OCI-LY1 (cell line): ENCODE measurements around the gene ANKRD52.

Experiments used
- H2AFZ ChIP-seq: fragments of 200-600 bp; sonication (generic), shearing (Covaris generic); 2 replicates; pipeline ENCODE4 v1.6.0; 2014; ENCODE audit warnings: antibody characterized with exemption, mild to moderate bottlenecking, low read length
- H3F3A ChIP-seq: fragments of 200-600 bp; sonication (generic), shearing (Covaris generic); 2 replicates; pipeline ENCODE4 v1.6.0; 2014; ENCODE audit warnings: mild to moderate bottlenecking, antibody characterized with exemption, low read length, moderate library complexity; ENCODE audit not compliant: insufficient read depth
- H3K27ac ChIP-seq: fragments of 200-600 bp; sonication (generic); 2 replicates; pipeline ENCODE4 v1.5.1; 2014; ENCODE audit warnings: low read length, mixed run types, mild to moderate bottlenecking, low read depth; ENCODE audit not compliant: poor library complexity, severe bottlenecking
- H3K27me3 ChIP-seq: fragments of 200-600 bp; sonication (generic); 2 replicates; pipeline ENCODE4 v1.6.0; 2014; ENCODE audit warnings: antibody characterized with exemption, mild to moderate bottlenecking, low read length, moderate library complexity; ENCODE audit not compliant: insufficient read depth
- H3K36me3 ChIP-seq: fragments of 200-600 bp; sonication (generic); 2 replicates; pipeline ENCODE4 v1.6.1; 2014; ENCODE audit warnings: mild to moderate bottlenecking, antibody characterized with exemption, low read length, moderate library complexity, mixed read lengths; ENCODE audit not compliant: insufficient read depth
- H3K4me1 ChIP-seq: fragments of 200-600 bp; sonication (generic); 2 replicates; pipeline ENCODE4 v1.5.1; 2014; ENCODE audit warnings: mild to moderate bottlenecking, low read length, moderate library complexity; ENCODE audit not compliant: insufficient read depth, severe bottlenecking
- H3K4me2 ChIP-seq: fragments of 200-600 bp; sonication (generic), shearing (Covaris generic); 2 replicates; pipeline ENCODE4 v1.6.1; 2014; ENCODE audit warnings: low read length
- H3K4me3 ChIP-seq: fragments of 200-600 bp; sonication (generic); 2 replicates; pipeline ENCODE4 v1.5.1; 2014; ENCODE audit warnings: low read length, low read depth, mild to moderate bottlenecking, mixed read lengths; ENCODE audit not compliant: poor library complexity, severe bottlenecking
- H3K79me2 ChIP-seq: fragments of 200-600 bp; shearing (Covaris generic); 2 replicates; pipeline ENCODE4 v1.6.1; 2016; ENCODE audit warnings: mixed run types, low read length, mixed read lengths; ENCODE audit not compliant: insufficient read depth
- H3K9ac ChIP-seq: fragments of 200-600 bp; sonication (generic), shearing (Covaris generic); 2 replicates; pipeline ENCODE4 v1.6.1; 2014; ENCODE audit warnings: mild to moderate bottlenecking, low read length, mixed read lengths
- H3K9me2 ChIP-seq: fragments of 200-600 bp; sonication (generic), shearing (Covaris generic); 2 replicates; pipeline ENCODE4 v1.6.1; 2014; ENCODE audit warnings: low read depth, mild to moderate bottlenecking, low read length, mixed read lengths
- H3K9me3 ChIP-seq: fragments of 200-600 bp; shearing (Covaris generic); 2 replicates; pipeline ENCODE4 v1.6.1; 2014; ENCODE audit warnings: low read length, mixed read lengths
- H4K20me1 ChIP-seq: fragments of 200-600 bp; sonication (generic), shearing (Covaris generic); 2 replicates; pipeline ENCODE4 v1.6.0; 2016; ENCODE audit warnings: mild to moderate bottlenecking, low read length; ENCODE audit not compliant: insufficient read depth
- EZH2 ChIP-seq: fragments of 200-600 bp; sonication (generic), shearing (Covaris generic); IDR thresholded peaks from 2 replicates; pipeline ENCODE4 v1.8.0; 2017; ENCODE audit warnings: borderline replicate concordance, mixed run types, mild to moderate bottlenecking, antibody characterized with exemption, low read length, moderate library complexity, mixed read lengths
- TF ChIP-seq, protein P1 (sequence below): fragments of 200-600 bp; sonication (generic), shearing (Covaris generic); IDR thresholded peaks from 2 replicates; pipeline ENCODE4 v1.5.1; 2017; ENCODE audit warnings: mild to moderate bottlenecking, antibody characterized with exemption, low read length, moderate library complexity, mixed read lengths

The ANKRD52 gene

GRCh38 chr12:56213878-56214277 lies 44.3 kb downstream of the ANKRD52 start:
- Histone ChIP-seq H3K4me2 (no peak overlapping the region), H3K4me1 (peaks cover 16% of the 10 kb centered on the region), H3K27ac (no peak overlapping the region), H3K9ac (no peak overlapping the region), H4K20me1 (no peaks in the 10 kb centered on the region), H3K27me3 (no peaks in the 10 kb centered on the region), H3K9me2 (no peaks in the 10 kb centered on the region), H3K36me3 (peaks cover 80% of the 10 kb centered on the region), H3K9me3 (no peaks in the 10 kb centered on the region), H3F3A (no peaks in the 10 kb centered on the region), H3K79me2 (no peaks in the 10 kb centered on the region), H3K4me3 (no peak overlapping the region), H2AFZ (no peak overlapping the region)
- no peak for TF ChIP-seq EZH2
- TF ChIP-seq, protein P1, sequence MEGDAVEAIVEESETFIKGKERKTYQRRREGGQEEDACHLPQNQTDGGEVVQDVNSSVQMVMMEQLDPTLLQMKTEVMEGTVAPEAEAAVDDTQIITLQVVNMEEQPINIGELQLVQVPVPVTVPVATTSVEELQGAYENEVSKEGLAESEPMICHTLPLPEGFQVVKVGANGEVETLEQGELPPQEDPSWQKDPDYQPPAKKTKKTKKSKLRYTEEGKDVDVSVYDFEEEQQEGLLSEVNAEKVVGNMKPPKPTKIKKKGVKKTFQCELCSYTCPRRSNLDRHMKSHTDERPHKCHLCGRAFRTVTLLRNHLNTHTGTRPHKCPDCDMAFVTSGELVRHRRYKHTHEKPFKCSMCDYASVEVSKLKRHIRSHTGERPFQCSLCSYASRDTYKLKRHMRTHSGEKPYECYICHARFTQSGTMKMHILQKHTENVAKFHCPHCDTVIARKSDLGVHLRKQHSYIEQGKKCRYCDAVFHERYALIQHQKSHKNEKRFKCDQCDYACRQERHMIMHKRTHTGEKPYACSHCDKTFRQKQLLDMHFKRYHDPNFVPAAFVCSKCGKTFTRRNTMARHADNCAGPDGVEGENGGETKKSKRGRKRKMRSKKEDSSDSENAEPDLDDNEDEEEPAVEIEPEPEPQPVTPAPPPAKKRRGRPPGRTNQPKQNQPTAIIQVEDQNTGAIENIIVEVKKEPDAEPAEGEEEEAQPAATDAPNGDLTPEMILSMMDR, result no peak

GRCh38 chr12:56212361-56212760 lies 45.8 kb downstream of the ANKRD52 start:
- TF ChIP-seq, protein P1, result no peak
- no peak for TF ChIP-seq EZH2
- H3K4me1 ChIP-seq, result peaks cover 30% of the 10 kb centered on the region
- no peaks in the 10 kb centered on the region for H3K27me3 ChIP-seq
- H3K4me3 ChIP-seq, result no peak overlapping the region
- H3K36me3 ChIP-seq, result peaks cover 80% of the 10 kb centered on the region
- no peak overlapping the region for H3K9ac ChIP-seq
- H4K20me1 ChIP-seq, result no peaks in the 10 kb centered on the region
- H2AFZ ChIP-seq, result no peak overlapping the region
- no peaks in the 10 kb centered on the region for H3F3A ChIP-seq
- no peaks in the 10 kb centered on the region for H3K9me3 ChIP-seq
- peak overlapping the region; percentile 36 for H3K27ac ChIP-seq
- H3K4me2 ChIP-seq, result no peak overlapping the region
- no peaks in the 10 kb centered on the region for H3K79me2 ChIP-seq
- H3K9me2 ChIP-seq, result no peaks in the 10 kb centered on the region

GRCh38 chr12:56208006-56208405 lies 50.2 kb downstream of the ANKRD52 start:
- peaks cover 58% of the 10 kb centered on the region for H3K4me1 ChIP-seq
- TF ChIP-seq, protein P1, result no peak
- TF ChIP-seq EZH2, result no peak
- H3K36me3 ChIP-seq, result peaks cover 67% of the 10 kb centered on the region
- H3F3A ChIP-seq, result no peaks in the 10 kb centered on the region
- H2AFZ ChIP-seq, result no peak overlapping the region
- peak overlapping the region; percentile 99 for H3K27ac ChIP-seq
- no peaks in the 10 kb centered on the region for H3K79me2 ChIP-seq
- no peaks in the 10 kb centered on the region for H3K9me2 ChIP-seq
- H3K27me3 ChIP-seq, result no peaks in the 10 kb centered on the region
- H3K4me2 ChIP-seq, result peak overlapping the region; percentile 69
- no peaks in the 10 kb centered on the region for H4K20me1 ChIP-seq
- no peaks in the 10 kb centered on the region for H3K9me3 ChIP-seq
- peak overlapping the region; percentile 45 for H3K4me3 ChIP-seq
- H3K9ac ChIP-seq, result peak overlapping the region; percentile 66
